Upper lobe of left lung (tissue), 4 donors: ENCODE results near the gene ODAD2.

Experiments
- CTCF ChIP-seq, 6 experiments: fragments of 450-650 bp in 4 of 6; fragments of 200-600 bp in 2 of 6; sonication (generic) in 2 of 6; IDR thresholded peaks; one replicate each; pipeline ENCODE4 v1.5.1; 2016 to 2019; ENCODE audit warnings: antibody characterized with exemption in 6 of 6
- POLR2A ChIP-seq, 4 donors: fragments of 450-650 bp; IDR thresholded peaks; one replicate each; pipeline ENCODE4 v1.5.1; 2016 to 2017; ENCODE audit warnings: antibody characterized with exemption in 4 of 4, mild to moderate bottlenecking in 2 of 4

GRCh38 chr10:27792216-27792615, 206.7 kb downstream of the ODAD2 start:
- TF ChIP-seq CTCF (IDR thresholded peaks at IDR 0.05) = no peak
- TF ChIP-seq POLR2A (IDR thresholded peaks at IDR 0.05) = no peak
